Right ventricle myocardium inferior (tissue), 1 donor: ENCODE data around the gene PPP2R5E. TPM values are rescaled to one million over a fixed set of nuclear protein-coding genes. Genes with fewer than 3 reads are reported as not detected.

Experiments used
- ATAC-seq: fragments of 200-7000 bp; cut with Tn5 transposase; one replicate; pipeline ENCODE4 v1.9.1; 2020; ENCODE audit warnings: mild to moderate bottlenecking, moderate library complexity
- DNase-seq: peaks from one replicate; pipeline ENCODE4 v3.0.0; 2021; ENCODE audit errors: missing footprints
- intact Hi-C: fragments of 100-400 bp; cut with DNase I; formaldehyde crosslinking; loops from one replicate; pipeline ENCODE4 v1.11.0; 2022
- total RNA-seq: library from RNA; stranded (reverse); fragmentation: NEBNext Ultra II Directional; extraction: Animal tissue kit (Norgen Biotek cat#: 25700); gene quantifications from one replicate; pipeline ENCODE4 v1.2.1, GENCODE V29; 2021
- donor health status: DM: no; HTN: yes; CAD: no; lungs with severe emphysema.

The PPP2R5E gene
- total RNA-seq, 1 donor from 2014 or later, result 36.3 TPM

DNA sequence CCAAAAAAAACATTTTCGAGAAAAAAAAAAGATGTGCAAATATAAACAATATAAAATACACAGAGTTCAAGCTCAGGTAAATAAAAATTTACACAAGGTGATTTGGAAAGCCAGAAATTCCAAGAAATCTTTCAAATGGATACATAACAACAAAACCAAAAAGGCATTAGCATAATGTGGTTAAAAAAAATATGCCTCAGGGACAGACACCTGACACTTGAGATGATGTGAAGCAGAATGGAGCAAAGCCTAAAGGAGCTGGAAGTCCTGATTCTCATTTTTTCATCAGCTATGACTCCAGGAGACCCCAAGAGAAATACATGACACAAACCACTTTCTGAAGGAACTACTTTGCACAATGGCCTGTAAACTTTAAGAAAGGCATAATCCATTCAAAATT lies 98.6 kb downstream of the PPP2R5E start:
- no peak for ATAC-seq
- intact Hi-C loops, result no loop called here
- no peak for DNase-seq

DNA sequence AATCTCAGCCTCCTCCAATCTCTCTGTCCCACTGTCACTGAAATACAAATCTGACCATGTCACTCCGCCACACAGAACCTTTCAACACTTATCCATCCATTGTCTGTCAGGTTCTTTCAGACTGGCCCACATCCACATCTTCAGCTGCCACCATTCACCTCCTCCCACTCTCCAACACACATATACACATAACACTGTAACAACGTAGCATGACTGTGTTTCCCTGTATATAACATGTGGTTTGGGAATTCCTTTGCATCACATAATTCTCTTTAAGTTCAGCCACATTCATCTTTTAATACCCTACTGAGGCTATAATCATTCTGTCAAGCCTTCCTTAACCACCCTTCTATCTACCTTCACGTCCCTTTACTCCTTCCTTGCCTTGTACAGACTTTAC lies 99.2 kb downstream of the PPP2R5E start:
- DNase-seq (no peak), ATAC-seq (no peak)
- intact Hi-C loops, result no loop called here

DNA sequence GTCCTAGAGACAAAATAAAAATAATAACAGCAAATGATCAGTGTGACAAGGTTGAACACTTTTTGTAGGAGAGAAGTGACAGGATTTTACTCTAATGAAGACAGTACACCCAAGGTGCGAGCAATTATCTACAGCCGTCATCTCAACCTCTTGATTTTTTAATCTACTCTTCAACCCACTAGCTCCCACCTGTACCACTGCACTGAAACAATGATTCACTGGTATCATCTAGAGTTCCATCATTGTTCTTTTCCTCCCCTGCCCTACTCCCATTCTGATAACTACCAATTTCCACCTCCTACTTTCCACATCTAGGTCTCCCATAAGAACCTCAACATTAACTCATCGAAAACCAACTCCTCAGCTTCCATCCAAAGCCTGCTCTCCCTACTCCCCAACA lies 99.8 kb downstream of the PPP2R5E start:
- ATAC-seq (no peak), DNase-seq (no peak)
- intact Hi-C loops, result no loop called here

DNA sequence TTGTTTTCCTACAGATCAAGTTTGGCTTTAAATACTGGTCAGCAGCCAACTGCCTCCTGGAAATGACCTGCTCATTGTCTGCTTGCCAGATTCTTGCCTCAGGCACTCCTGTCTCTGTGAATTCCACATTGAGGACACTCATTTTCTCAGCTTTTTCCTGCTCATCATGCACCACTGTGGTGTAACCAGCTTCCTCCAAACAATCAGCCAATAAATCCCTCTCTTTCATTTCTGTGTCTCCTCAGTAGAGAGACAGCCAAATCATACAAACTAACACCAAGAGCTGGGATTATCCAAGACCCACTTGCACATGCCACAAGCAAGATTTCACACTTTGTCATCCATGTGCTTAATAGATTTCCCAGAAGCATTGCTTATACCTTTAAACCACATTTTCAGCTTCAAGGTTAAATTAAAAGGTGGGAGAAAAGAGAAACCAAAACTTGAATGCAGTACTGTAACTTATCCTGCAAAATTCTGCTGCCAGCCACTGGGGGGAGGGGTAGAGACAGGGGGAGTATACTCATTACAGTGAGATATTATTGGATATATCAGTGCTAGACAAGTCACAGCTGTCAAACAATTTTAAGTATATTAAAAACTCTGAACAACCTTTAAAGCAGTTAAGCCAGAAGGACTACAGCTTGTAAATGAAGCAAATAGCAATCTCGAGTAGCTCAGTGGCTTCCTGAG lies 105.0 kb downstream of the PPP2R5E start:
- ATAC-seq, result peak; percentile 65
- DNase-seq, result no peak
- intact Hi-C loops, result no loop called here

DNA sequence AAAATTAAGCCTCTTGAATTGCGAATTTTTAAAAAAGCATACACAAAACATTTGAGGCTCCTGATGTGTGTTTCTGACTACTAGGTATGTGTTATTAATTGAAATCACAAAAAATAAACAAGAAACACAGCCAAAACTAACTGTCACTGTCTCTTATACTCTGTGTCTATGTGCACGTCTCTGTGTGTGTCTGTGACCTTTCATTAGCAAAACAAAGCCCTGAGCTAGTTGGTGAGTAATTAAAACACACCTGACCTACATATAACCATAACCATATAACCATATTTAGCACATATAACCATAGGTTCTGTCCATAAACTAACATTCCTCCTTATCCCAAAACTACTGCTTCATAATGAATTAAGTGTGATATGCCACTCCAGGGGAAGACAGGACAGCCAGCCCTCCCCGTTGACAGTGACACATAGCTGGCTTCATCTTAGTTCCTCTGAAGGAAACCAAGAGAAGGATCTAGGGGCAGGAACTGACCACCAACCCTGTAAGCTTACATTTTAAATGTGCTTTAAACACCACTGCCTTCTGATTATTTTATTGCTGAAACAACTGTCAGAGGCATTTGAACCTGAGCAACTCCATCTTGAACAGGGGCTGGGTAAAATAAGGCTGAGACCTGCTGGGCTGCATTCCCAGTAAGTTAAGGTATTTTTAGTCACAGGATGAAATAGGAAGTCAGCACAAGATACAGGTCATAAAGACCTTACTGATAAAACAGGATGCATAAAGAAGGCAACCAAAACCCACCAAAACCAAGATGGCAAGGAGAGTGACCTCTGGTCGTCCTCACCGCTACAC lies 106.7 kb downstream of the PPP2R5E start:
- ATAC-seq (peak; percentile 16), DNase-seq (no peak)
- intact Hi-C loops, result loop anchor here (2.0 kb wide), 1 partner anchor 106 kb away; the partner anchor contains the start of gene PPP2R5E

DNA sequence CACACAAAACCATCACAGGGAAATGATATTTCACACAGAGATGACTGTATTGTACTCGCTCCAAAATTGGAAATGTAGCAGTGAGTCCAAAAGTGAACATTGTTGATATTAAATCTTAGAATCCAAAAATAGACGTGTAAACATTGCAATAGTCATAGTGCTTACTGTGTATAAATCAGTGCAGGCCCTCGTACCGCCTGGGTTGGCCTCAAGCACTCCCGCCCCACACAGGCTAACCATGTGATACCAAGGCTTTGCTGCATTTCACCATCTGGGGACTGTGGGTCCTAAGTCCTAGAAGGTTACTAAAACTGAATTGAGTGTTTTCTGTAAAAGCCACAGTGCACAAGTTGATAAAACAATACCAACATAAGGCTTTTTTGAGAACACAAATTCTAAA lies 107.3 kb downstream of the PPP2R5E start:
- peak; percentile 82 for ATAC-seq
- intact Hi-C loops, result loop anchor here (2.0 kb wide), 1 partner anchor 107 kb away; the partner anchor contains the start of gene PPP2R5E

DNA sequence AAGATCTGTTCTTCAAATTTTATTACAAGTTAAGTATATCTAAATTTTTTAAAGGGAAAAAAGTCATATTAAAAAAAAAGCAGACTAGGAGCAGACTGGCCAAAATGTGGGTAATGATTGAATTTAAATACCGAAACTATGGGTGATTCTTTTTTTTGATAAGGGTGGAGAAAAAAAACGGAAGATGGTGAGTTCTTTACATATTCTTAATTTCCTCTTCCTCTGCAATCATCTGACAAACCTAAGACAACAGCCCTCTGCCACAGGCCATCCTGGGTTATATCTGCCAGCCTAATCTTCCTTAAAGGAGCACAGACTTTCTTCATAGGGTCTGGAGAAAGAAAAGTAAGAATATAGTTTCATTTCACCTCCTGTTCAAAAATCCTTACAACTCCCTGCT lies 108.0 kb downstream of the PPP2R5E start:
- DNase-seq (no peak), ATAC-seq (no peak)
- intact Hi-C loops, result no loop called here

More for the DNA sequence above, 107.3 kb downstream of the PPP2R5E start:
- DNase-seq, result no peak

DNA sequence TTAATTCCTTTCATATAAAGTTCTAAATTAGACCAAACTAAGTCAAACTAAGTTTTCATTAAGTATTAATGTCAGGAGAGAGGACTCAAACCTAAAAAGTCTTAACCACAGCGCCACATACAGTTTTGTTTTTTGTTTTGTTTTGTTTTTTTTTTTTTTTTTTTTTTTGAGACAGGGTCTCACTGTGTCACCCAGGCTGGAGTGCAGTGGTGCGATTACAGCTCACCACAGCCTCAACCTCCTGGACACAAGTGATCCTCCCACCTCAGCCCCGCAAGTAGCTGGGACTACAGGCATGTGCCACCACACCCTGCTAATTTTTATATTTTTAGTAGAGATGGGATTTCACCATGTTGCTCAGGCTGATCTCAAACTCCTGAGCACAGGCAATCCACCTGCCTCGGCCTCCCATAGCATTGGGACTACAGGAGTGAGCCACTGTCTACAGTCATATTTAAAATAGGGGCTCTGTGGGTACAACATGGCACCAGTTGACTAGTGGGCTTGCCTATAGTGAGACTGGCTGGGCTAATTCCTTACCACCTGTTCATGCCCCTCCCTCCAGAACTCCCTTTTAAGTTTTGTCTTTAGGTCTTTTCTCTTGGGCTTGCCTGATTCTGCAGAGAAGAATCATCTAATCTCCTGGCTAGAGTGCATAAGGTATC lies 110.2 kb downstream of the PPP2R5E start:
- DNase-seq (no peak), ATAC-seq (no peak)
- intact Hi-C loops, result loop anchor here (5.0 kb wide), 1 partner anchor 59 kb away; no protein-coding TSS in a partner anchor

DNA sequence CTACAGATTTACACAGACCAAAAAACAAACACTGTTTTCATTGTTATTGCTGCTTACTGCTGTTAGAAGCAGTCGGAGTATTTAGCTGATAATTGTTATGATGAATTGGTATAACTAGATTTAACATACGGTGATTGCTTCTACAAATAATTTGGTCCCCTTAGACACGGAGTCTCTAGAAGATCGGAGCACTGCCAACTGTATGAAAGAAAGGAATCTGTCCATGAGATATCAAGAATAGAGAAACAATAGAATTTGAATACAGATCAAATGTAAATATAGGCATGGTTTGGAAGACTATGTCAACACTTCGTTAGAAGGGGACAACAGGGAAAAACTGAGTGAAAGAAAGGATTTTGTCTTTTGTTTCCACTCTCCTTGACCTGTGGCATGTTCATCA lies 110.9 kb downstream of the PPP2R5E start:
- DNase-seq (no peak), ATAC-seq (no peak)
- intact Hi-C loops, result loop anchor here (5.0 kb wide), 1 partner anchor 60 kb away; no protein-coding TSS in a partner anchor

DNA sequence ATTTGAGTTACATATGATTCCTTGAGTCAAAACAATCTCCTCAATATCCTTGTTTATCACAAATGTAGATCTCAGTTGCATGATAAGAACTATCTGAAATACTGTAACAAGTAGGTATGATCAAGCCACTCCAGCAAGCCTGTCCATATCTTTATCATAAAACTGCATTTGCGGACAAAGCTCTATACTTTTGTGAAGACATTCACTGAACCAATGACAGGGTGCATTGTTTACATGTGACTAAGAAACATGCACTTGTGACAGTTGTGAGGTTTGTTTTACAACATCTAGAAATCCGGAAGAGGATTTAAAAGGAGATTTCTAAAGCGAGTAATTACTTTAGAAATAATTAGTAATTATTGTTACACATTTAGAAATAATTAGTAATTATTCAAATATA lies 111.7 kb downstream of the PPP2R5E start:
- intact Hi-C loops, result loop anchor here (5.0 kb wide), 1 partner anchor 61 kb away; no protein-coding TSS in a partner anchor
- DNase-seq, result no peak
- ATAC-seq, result no peak

DNA sequence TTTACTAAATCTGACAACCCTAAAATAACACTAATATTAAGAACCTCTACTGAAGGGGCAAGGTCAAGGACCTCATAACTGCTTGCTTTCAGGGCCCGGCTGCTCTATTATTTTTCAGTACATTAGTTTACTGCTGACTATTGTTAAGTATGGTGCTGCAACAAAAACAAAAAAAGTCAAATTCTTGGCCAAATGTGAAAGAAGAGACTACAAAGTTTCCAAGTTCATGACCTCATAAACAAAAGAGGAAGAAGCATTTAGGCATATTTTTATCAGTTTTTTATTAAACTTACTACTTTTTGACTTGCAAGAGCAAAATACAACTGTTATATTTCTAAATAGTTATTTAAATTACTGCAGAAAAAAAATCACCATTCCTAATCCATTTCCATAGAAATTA lies 114.7 kb downstream of the PPP2R5E start:
- no peak for DNase-seq
- intact Hi-C loops, result no loop called here
- ATAC-seq, result no peak

DNA sequence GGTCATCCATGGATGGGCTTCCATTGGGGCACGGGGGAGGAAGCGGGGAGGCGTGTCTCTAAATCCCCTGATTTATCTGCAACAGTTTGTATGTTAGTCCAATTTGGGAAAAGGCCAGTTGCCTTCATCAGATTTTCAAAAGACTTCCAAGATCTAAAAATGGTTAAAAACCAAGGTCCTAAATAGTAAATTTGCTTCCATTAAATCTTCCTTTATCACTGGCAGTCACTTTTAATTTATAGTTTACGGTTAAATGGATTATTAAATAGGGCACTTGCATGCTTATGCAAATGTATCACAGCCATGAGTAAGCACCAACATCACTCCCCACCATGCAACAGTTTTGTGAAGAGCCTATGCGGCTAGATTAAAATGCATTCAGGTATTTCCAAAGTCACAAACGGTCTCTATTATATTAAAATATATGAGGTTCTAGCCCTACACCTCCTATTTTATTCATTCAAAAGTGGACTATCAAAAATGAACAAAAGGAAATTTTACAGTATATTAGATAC lies 116.3 kb downstream of the PPP2R5E start:
- DNase-seq, result no peak
- intact Hi-C loops, result no loop called here
- no peak for ATAC-seq

DNA sequence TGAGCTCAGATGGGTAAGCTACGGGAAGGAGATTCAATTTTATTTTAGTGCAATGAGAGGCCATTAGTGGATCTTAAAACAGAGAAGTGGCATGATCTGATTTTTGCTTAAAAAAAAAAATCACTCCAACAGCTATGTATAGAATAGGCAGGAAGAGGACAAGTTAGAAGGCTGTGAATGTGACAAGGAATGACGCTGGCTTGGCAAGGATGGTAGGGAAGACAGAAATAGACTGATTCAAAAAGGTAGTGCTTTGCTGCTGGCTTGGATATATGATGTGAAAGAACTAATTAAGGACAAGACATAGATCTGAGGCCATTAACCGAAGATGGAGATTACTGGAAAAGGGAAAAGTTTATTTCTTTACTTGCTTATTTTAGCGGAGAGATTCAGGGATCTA lies 119.3 kb downstream of the PPP2R5E start:
- intact Hi-C loops, result no loop called here
- no peak for DNase-seq
- ATAC-seq, result peak; percentile 54

DNA sequence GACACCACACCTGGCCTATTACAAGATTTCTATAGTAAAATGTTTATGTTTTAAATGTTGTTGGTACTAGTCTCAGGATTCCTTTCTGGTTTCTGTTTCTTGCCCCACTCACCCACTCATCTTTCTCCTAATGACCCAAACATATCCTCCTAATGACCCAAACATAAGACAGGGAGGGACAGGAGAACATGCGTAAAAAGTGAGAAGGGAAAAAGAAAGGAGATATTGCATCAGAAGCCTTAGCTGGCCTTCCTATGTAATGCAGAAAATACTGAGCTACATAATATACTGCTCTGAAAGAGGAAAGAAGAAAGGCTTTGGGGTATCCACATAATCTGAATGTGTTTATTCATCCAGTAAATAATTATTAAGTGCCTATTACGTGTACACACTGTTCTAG lies 119.8 kb downstream of the PPP2R5E start:
- no peak for ATAC-seq
- intact Hi-C loops, result no loop called here
- no peak for DNase-seq

DNA sequence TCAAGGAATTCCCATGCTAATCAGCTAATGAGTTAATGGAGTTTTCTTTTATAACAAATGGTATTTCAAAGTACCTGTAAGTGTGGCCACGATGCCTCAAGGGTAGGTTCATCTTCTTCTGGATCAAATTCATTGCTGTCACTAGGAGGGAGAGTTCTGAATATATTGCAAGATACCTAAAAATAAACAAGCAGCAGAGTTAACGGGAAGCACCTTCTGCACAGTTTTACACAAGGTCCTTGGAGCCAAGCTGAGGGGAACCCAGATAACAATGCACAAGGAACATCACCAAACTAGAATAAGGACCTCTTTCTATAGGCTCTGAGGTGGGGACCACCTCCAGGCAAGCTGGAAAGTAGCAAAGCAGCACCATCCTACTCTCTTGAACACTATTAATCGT lies 121.3 kb downstream of the PPP2R5E start:
- intact Hi-C loops, result no loop called here
- DNase-seq (no peak), ATAC-seq (no peak)

DNA sequence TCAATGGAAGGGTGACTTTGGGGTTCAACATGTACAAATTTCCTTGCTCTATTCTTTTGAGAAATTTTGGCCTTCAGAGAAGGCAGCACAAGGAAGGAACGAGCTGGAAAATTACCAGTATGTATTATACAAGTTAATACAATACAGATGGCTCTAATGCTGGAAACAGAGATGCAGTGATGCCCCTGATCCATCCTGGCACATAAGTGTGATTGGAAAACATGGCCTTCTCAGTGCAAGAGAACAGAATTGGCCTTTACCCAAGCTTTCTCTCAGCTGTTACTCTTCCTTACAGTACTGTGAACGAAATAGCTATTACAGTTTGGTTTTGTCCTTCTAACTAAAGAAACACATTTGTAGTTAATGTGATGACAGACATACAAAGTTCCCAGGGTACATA lies 122.0 kb downstream of the PPP2R5E start:
- intact Hi-C loops, result no loop called here
- ATAC-seq (no peak), DNase-seq (no peak)

DNA sequence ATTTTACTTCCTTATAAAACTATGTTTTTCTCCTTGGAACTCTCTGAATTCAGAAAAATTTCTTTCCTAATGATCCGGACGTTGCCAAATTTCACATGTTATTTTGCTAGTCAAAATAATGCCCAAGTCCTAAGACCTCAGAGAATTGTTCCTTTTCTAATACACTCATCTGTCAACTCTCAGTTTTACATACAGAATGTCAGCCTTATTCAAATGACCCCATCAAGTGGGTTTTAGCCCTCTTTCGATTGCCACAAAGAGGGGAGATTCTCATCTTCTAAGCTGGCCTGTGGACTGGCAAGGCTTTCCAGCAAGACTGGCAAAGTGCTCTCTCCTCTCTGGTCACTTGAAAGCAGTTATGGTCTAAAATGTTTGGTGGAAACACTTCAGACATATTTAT lies 125.2 kb downstream of the PPP2R5E start:
- intact Hi-C loops, result no loop called here
- ATAC-seq (no peak), DNase-seq (no peak)

DNA sequence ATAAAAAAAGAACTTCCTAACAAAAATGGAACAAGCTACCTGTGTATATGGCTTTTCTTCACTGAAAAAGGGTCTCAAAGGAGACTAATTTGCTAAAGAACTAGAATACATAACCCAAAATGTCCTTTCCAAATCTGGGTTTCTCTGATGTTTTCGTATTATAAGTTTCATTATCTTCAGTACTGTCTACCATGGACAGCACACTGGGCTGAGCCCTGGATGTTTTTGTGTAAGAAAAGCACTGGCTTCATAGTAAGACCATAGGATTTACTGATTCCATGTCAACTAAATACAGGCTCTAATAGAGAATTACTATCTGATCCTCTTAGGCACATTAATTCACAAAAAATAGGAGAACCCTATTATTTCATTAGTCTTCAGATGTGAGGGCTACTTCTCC lies 130.2 kb downstream of the PPP2R5E start:
- DNase-seq, result no peak
- intact Hi-C loops, result no loop called here
- no peak for ATAC-seq

DNA sequence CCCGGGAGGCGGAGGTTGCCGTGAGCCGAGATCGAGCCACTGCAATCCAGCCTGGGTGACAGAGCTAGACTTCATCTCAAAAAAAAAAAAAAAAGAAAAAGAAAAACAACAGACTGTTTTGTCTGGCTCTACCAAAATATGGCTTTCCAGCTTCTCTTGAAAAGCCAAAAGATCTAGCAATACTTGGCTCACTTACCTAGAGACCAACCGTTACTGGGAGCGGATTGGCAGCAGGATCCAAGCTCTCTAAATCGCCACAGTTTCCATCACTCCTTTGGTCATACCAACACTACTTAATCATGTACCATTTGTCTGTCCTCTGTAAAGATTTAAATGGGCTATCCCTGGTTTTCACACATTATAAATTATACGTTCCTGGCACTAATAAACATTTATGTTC lies 136.8 kb downstream of the PPP2R5E start:
- DNase-seq, result no peak
- ATAC-seq, result no peak
- intact Hi-C loops, result no loop called here
